GM12892 (cell line): ENCODE data around the gene TSGA10.

Experiments
- POLR2A ChIP-seq: IDR thresholded peaks from 2 replicates; pipeline ENCODE4 v1.6.1; 2011; ENCODE audit warnings: low read depth, low read length, control low read depth
- POLR2AphosphoS5 ChIP-seq: IDR thresholded peaks from 2 replicates; pipeline ENCODE4 v1.6.1; 2011; ENCODE audit warnings: low read depth, low read length, control low read depth
- TAF1 ChIP-seq: IDR thresholded peaks from 2 replicates; pipeline ENCODE4 v1.6.1; 2011; ENCODE audit warnings: low read depth, mild to moderate bottlenecking, control low read depth, low read length, borderline replicate concordance

DNA sequence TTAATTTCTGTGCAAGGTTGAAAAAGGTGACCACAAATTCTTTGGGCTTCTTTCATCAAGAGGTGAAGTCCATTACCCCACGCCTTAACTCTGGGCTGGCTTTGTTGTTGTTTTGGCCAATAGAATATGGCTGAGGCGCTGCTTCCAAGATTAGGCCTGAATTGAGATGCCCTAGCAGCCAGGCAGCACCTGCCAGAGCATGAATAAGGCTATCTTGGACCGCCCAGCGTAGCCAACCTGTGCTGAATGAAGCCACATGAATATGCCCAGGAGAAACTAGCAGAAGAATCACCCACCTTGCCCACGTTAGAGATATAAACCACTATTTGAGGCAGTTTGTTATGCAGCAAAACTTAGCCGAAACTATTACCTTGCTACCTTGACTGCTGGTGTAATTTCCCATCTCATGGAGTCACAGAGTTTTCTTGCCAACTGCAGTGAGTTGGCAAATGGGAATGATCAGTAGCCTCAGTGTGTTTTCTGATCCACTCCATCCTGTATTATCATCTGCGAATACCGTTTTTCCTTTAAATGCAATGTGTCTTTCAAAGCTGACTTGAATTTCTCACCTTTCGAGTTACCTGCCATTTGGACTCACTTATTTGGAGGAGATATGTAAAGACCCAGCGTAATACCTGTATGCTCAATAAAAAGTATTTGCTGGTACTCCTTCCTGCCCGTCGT, 679 bp downstream of the TSGA10 start:
- TF ChIP-seq POLR2A (no peak), TAF1 (no peak), POLR2AphosphoS5 (no peak)
